Pons (tissue), 1 donor: Measurements from ENCODE around the gene KLHL30.

Experiments
- DNase-seq: peaks from one replicate; pipeline ENCODE4 v3.0.0-alpha.2; 2016; ENCODE audit warnings: low spot score

KLHL30 gene

DNA sequence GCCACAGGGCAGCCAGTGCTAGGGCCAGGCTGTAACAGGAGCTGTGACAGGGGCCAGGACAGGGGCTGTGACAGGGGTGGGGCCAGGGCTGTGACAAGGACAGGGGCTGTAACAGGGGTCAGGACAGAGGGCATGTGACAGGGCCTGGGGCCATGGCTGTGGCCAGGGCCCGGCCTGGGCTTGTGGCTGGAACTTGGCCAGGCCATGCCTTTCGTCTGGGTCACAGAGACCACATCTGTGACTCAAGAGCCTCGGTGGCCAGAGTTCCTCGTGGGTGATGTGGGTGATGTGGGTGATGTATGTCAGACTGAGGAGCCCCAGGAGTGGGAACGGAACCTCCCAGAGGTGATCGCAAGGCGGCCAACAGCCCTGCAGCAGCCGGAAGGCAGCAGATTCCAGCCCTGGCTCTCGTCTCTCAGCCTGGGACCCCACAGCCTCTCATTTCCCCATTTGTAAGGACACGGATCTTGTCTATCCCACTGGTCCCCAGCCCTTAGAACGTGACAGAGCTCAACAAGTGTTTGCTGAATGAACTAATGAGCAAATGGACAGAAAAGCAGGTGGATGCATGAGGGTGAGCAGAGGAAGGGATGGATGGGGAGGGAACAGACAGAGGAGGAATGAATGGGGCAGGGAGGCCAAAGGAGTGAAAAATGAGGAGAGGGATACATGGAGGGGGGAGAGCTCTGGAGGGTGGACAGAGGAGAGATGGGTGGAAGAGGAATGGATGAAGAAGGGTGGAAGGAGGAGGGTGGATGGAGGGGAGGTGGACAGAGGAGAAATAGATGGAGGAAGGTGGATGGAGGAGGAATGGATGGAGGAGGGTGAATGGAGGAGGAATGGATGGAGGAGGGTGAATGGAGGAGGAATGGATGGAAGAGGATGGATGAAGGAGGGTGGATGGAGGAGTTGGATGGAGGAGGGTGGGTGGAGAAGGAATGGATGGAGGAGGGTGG, 21.0 kb upstream of the KLHL30 start:
- no peak for DNase-seq

DNA sequence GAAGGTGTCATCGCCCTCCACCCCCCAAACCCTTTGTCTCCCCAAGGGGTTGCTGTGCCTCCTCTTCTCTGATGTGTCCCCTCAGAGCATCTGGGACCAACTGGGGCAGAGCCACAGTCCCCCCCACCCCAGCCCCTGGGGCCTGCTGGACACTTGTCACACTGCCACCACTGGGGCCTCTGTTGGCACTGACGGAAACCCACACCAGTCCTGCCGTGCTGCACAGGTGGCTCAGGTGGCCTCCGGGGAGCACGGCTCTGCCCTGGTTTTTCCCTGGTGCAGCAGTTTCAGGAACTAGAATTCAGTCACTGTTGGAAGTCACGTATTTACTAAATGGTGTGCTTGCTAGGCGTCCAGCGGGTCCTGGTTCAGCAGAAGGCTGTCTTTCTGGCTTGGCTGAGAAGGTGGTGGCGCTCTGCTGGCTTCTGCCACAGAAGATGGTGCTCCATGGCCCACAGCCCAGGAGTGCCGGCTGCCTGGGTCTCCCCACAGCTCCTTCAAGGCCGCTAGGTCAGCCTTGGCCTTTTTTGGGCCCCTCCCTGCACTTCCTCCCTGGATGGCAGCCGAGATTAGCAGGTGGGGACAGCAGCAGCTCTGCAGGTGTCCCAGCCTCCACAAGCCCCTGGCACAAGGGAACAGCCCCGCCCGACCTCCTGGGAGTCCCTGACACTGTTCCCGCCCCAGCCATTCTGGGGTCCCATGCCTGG, 18.6 kb upstream of the KLHL30 start:
- DNase-seq: no peak

DNA sequence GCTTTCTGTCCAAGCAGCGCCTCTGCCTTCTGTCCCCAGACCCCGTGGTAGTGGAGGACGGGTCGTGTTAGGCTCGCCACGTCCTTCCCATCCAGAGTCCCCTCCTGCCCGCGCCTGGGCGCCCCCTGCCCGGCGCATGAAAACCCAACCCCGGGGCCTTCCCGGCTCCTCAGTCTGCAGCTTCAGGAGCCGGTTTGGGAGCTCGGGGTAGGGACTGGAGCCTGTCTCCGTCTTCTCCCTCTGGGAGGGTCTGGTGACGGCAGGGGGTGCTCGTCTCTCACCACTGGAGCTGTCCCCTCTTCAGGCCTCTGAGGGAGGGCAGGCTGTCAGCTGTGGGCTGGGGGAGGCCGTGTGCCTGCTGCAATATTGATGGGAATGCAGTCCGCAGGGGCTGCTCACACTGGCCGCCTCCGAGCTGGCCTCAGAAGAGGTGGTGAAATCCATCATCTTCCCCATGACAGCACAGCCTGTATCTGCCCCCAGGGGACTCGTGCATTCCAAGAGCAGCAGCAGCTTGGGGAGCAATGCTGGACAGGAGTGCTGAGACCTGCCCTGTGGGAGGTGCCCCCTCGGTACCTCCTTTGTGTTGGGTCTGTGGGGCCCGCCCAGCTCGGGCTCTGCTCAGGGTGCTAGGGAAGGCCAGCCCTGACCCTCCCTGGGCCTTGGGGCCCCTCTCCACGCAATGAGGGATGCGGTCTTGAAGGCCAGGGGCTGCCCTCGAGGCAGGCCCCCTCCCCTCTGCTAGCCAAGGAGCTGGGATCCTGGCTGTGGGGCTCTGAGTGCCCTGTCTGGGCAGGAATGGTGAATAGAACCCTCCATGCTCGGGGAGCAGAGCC, 17.8 kb upstream of the KLHL30 start:
- DNase-seq: no peak

DNA sequence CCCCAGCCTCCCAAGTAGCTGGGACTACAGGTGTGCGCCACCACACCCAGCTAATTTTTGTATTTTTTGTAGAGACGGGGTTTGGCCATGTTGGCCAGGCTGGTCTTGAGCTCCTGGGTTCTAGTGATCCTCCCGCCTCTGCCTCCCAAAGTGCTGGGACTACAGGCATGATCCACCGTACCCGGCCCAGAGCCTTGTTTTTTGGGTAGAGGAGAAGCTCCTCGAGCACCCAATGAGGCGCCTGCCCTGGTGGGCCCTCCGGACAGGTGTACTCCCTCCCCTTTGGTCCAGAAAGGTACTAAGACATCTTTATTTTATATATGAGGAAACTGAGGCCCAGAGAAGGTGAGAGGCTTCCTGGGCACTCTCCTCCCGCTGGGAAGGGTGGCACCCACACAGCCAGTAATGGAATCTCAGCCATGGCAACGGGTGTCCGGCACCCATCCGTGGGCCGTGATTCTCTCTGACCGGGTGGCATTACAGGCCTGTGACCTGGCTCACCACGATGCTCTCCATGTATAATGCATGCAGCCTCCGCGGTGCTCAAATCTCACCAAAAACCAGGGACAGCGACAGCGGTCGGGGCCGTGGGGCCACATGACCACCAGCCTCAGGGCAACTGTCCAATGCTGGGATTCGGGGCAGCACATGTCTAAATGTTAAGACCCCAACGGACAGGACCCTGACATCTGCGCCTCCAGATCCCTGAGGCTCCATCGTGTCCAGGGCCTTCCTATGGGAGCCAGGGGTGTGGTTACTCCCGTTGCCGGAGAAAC, 16.8 kb upstream of the KLHL30 start:
- no peak for DNase-seq

DNA sequence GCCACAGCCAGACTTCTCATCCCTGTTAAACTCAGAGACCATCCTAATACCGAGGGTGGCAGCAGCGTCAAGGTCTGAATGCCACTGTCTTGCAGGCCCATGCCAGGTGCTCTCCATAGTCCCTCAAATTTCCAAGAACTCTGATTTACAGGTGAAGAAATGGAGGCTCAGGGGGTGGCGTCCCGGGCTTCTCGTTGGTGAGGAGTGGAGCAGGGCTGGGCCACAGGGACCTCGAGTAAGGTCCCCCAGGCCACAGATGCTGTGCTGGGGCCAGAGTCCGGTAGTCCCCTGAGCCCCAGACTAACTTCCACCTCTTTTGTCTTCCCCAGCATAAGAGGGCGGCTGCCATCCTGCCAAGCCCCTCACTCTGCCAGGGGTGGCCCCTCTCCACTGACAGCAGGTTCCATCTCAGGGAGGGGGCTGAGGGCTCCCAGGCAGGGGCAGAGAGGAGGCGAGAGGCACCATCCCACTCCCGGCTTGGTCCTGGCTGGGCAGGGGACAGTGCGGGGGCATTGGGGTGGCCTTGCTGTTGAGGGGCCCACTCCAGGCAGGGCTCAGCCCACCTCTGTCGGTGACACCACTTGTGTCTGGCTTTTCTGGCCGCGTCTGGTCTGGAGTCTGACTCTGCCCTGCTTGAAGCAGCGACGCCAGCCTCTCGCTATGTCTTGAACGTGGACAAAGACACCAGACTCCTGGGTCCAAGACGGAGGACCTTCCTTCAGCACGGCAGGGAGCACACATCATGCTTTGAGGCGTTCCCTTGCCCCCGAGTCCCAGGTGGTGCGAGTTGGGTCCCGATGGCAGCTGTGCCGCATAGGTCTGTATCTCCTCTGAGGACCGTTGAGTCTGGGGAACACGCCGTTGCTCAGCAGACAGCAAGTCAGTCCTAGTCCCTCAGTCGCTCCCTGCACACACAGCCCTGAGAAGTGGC, 15.9 kb upstream of the KLHL30 start:
- DNase-seq: no peak

DNA sequence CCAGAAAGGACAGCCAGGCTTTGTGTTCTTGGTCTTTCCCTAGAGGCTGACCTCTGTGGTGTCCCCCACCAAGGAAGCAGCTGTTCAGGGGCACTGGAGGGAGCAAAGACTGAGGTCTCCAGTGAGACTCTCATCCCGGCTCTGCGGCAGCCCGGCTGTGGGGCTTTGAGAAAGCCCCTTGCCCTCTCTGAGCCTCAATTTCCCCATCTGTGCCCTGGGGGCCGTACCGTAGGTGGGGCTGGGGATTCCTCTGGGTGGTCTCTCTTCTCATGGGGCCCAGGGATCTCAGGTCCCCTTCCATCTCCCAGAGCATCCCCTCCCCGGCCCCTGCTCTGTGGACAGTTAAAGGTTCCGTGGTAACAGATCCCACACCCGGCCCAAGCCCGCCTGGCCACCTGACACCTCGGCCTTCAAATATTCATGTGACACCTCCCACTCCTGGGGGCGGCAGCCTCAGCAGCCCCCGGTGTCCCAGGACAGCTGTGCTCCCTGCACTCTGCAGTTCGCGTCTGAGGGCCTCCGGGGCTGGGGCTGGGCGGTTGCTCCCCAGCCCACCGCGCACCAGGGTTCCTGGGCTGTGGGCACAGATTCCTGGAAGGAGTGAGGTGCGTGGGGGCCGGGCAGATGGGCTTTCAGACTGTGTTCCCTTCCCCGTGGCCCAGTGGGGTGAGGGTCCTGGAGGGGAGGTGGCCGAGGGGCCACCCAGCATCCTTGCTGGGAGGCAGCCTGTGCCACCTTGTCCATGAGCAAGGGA, 15.1 kb upstream of the KLHL30 start:
- no peak for DNase-seq

DNA sequence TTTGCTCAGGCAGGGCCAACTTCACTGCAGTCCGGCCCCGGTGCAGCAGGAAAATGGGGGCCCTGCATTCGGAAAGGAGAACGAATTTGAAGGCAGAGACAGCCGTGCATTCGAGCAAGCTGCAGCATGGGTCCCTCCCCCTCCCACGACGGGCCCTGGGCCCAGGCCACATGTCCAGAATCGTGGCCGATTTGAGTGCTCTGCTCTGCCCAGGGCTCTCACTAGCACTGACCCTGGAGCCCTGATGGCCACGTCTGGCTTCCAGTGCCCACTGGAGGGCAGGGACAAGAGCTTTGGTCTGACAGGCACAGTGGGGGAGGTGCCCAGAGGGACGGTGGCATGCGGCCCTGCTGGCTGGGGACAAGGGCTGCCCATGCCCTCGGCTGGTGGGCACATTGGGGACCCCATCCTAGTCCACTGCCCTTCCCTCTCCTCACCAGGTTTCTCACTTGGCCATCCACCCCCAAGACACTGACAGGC, 14.4 kb upstream of the KLHL30 start:
- DNase-seq: no peak

DNA sequence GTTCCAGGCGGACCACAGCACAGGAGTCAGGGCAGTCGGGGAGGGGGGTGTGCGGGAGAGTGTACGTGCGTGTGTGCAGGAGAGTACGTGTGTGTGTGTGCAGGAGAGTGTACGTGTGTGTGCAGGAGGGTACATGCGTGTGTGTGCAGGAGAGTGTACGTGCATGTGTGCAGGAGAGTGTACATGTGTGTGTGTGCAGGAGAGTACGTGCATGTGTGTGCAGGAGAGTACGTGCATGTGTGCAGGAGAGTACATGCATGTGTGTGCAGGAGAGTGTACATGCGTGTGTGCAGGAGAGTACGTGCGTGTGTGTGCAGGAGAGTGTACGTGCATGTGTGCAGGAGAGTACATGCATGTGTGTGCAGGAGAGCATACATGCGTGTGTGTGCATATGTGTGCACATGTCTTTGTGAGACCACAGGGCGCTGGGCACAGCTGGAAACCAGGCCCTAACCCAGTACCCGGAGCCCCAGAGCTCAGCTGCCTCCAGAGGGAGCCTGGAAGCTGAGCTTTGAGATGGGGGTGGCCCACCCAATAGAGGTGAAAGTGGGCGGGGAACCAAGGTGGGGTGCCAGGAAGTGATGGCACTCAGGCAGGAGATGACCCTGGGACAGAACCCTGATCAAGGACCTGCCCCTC, 13.9 kb upstream of the KLHL30 start:
- no peak for DNase-seq

DNA sequence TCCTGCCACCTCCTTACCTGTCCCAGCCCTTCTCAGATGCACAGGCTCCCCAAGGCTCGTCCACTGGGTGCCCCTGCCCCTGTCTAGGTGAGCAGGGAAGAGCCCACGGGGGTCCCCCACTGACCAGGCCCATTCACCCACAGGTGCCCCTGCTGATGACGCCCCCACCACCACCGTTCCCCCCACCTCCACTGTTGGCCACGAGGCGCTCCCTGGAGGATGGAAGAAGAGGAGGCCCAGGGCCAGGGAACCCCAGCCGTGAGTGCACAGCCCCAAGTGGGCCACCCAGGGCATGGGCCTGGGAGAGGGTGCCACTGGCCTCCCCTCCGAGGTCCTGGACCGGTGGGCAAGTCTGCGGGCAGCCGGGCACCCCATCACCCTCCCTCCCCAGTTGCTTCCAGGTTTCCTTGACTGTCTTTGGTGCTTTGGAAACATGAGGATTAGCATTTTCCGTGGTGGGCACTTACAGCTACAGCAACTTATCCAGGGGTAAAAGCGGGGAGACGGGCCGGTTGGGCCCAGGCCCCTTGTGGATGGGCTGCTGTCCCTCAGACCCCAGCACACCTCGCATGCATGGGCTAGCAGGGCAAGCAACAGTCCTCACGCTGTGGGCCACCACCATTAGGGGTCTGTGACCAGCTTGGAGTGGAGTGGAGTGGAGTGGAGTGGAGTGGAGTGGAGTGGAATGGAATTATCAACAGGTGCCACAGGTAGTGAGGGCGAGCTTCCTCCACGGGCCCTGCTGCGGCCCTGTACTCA, 13.2 kb upstream of the KLHL30 start:
- no peak for DNase-seq

DNA sequence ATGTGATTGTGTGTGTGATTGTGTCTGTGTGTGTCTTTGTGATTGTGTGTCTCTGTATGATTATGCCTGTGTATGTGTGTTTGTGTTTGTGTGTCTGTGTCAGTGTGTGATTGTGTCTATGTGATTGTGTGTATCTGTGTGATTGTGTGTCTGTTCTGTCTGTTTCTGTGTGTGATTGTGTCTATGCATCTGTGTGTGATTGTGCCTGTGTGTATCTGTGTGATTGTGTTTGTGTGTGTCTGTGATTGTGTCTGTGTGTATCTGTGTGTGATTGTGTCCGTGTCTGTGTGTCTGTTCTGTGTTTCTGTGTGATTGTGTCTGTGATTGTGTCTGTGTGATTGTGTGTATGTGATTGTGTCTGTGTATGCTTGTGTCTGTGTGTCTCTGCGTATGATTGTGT, 12.1 kb upstream of the KLHL30 start:
- DNase-seq: no peak

DNA sequence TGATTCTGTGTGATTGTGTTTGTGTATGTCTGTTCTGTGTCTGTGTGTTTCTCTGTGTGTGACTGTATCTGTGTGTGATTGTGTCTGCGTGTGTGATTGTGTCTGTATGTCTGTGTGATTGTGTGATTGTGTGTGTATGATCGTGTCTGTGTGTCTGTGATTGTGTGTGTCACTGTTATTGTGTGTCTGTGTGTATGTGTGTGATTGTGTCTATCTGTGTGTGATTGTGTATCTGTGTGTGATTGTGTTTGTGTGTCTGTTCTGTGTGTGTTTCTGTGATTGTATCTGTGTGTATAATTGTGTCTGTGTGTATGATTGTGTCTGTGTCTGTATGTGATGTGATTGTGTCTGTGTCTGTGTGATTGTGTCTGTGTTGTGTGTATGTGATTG, 11.7 kb upstream of the KLHL30 start:
- DNase-seq: no peak

DNA sequence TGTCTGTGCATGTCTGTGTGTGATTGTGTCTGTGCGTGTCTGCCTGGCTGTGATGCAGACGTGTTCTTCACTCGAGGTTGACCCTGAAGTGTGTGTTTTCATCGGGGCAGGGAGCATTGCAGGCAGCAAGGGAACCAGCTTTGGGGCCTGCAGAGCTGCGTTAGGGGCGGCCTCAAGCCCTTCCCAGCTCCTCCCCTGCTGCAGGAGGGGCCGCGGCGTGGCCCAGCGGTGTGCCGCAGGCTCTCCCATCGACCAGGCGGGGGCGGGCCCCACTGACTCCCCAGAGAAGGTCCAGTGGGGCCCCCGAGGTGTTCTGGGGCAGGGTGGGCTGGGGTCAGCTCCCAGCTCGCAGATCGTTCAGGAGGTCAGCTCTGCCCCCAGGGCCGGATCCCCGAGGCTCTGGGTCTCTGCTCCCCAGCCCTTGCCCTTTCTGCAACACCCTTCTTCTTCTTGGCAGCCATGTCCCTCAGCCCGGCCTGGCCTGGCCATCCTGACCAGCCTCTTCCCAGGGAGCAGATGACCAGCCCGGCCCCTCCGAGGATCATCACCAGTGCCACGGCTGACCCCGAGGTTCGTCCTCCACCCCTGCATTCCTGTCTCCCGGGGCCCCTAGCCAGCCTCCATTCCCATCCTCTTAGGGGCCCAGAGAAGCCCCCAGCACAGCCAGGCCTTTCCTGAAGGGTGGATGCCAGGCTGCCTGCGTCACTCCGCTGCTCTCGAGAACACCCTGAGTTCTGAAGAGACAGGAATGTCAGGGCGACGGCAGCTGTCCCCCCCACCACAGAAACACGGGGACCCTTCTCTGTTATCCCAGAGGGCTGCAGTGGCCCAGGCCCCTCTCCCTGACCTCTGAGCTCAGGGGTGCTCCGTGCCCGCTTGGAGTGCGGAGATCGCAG, 11.1 kb upstream of the KLHL30 start:
- DNase-seq: no peak

DNA sequence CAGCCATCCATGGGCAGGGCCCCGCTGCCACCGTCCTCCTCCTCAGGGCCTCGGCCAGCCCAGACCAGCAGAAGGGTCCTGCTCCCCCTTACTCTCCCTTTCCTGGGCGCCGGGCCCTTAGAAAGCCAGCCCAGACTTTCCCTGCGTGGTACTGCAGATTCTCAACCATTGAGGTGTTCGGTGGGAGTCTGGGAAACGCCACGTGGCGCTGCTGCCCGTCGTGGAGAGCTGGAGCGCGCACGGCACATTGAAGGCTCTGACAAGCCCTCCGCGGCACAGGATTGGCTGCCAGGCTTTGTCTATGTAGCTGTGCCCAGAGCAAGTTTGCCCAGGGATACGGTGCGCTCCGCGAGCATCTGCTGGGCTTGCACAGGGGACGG, 10.4 kb upstream of the KLHL30 start:
- no peak for DNase-seq

DNA sequence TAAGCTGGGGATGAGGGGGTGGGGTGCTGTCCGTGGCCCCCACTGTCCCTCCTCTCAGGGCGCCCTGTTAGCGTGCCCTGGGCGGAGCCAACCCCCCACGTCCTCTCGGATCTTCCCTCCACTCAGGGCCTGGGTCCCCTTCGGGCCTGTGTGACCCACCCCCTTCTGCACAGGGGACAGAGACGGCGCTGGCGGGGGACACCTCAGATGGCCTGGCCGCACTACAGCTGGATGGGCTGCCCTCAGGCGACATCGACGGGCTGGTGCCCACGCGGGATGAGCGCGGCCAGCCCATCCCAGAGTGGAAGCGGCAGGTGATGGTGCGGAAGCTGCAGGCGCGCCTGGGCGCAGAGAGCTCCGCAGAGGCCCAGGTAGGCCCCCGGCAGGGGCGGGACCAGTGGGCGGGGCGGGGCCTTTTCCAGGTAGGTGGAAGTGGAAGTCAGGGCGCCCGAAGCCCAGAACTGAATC, 9.9 kb upstream of the KLHL30 start:
- no peak for DNase-seq

DNA sequence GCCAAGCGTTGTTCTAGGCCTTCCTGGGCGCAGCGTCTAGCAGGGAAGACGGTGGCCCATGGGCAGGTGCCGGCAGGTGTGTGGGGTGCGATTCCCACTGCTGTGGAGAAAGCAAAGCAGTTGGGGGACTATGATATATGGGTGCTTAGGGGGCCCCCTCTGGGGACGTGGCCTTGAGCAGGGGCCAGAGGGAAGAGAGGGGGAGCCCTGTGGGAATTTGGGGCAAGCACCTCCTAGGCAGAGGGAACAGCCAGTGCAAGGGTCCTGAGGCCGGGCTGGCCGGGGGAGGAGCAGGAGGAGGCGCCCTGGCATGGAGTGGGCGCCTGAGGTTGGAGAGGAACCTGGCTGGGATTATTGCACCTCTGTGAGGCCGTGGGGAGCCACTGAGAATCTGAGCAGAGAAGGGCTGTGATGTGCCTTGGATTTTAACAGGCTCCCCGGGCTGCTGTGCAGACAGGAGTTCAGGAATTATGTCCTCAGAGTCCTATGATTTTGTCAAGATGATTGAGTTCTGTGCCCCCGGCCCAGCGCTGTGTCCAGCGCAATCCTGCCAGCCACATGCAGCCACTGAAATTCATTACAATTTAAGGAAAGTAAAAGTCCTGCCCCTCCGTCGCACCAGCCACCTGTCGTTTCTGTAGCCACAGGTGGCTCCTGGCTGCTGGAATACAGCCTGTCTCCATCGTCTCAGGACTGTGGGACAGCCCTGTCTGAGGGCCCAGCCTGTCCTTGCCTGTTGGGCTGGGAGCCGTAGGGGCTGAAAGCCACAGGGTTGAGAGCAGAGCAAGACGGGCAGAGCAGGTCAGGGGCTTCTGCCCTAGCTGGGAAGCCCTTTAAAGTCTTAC, 9.1 kb upstream of the KLHL30 start:
- no peak for DNase-seq

DNA sequence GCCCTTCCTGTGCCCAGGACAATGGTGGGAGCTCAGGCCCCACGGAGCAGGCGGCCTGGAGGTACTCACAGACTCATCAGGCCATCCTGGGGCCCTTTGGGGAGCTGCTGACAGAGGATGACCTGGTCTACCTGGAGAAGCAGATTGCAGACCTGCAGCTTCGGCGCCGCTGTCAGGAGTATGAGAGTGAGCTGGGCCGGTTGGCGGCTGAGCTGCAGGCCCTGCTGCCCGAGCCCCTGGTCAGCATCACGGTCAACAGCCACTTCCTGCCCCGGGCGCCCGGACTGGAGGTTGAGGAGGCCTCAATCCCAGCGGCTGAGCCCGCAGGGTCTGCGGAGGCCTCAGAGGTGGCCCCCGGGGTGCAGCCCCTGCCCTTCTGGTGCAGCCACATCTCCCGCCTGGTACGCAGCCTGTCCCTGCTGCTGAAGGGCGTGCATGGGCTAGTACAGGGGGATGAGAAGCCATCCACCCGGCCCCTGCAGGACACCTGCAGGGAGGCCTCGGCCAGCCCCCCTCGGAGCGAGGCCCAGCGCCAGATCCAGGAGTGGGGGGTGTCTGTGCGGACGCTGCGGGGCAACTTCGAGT, 8.3 kb upstream of the KLHL30 start:
- DNase-seq: no peak
